Subcutaneous preadipocyte (primary cell): ENCODE measurements around the gene TNF. TPM values are rescaled to one million over a fixed set of nuclear protein-coding genes. Genes with fewer than 3 reads are reported as not detected.

Experiments
- small RNA-seq: library from RNA; depleted of rRNA; stranded (forward); fragments of <200 nt; gene quantifications from one replicate; pipeline ENCODE3, GENCODE V24; 2012
- total RNA-seq: library from RNA; depleted of rRNA; stranded (reverse); fragments of >200 nt; gene quantifications from 2 replicates; pipeline ENCODE4 v1.2.3, GENCODE V29; 2012

Gene TNF
- not detected in 2 replicates for total RNA-seq

DNA sequence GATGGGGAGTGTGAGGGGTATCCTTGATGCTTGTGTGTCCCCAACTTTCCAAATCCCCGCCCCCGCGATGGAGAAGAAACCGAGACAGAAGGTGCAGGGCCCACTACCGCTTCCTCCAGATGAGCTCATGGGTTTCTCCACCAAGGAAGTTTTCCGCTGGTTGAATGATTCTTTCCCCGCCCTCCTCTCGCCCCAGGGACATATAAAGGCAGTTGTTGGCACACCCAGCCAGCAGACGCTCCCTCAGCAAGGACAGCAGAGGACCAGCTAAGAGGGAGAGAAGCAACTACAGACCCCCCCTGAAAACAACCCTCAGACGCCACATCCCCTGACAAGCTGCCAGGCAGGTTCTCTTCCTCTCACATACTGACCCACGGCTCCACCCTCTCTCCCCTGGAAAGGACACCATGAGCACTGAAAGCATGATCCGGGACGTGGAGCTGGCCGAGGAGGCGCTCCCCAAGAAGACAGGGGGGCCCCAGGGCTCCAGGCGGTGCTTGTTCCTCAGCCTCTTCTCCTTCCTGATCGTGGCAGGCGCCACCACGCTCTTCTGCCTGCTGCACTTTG lies at the start of gene TNF:
TSS of gene TNF (plus strand) at position 231 of the 567 bp plus-strand sequence. CDS start at position 408, 177 bp downstream.

DNA sequence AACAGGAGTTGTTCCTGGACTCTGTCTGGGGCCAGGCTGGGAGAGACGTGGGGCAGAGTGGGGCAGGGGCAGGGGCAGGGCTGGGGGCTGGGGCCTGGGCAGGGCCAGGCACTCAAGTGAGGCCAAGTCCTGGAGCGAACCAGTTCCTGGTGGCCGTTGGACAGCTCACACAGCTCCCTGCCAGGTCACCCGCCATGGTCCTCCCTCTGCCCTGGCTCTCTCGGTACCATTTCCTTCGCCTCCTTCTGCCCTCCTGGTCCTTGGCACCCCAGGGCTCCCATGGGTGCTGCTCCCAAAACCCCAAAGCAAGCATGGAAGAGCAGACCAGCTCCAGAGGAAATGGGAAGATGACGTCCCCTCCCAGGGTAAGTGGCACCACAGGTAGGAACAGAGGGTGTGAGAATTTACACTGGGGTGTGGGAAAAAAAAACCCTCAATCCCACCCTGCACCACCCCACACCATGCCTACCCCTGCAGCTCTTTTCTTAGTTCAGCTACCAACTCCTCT lies 46.5 kb upstream of the TNF start, which contains the start of gene MCCD1:
TSS of gene MCCD1 (plus strand) at position 142 of the 508 bp plus-strand sequence. CDS start at position 195, 53 bp downstream.

GRCh38 chr6:31541658-31542521 lies 33.5 kb upstream of the TNF start, which contains the start of gene DDX39B:
DDX39B (minus strand) TSS chr6:31542003; CDS start chr6:31540532, 1,471 bp downstream.

GRCh38 chr6:31546339-31546957 lies 28.9 kb upstream of the TNF start, which contains the start of gene ATP6V1G2:
ATP6V1G2 (minus strand) TSS chr6:31546608; CDS start chr6:31546559, 49 bp downstream.

GRCh38 chr6:31546958-31547726 lies 28.2 kb upstream of the TNF start, which contains the start of gene NFKBIL1:
NFKBIL1 (plus strand) TSS chr6:31547608; CDS start chr6:31547695, 87 bp downstream.

DNA sequence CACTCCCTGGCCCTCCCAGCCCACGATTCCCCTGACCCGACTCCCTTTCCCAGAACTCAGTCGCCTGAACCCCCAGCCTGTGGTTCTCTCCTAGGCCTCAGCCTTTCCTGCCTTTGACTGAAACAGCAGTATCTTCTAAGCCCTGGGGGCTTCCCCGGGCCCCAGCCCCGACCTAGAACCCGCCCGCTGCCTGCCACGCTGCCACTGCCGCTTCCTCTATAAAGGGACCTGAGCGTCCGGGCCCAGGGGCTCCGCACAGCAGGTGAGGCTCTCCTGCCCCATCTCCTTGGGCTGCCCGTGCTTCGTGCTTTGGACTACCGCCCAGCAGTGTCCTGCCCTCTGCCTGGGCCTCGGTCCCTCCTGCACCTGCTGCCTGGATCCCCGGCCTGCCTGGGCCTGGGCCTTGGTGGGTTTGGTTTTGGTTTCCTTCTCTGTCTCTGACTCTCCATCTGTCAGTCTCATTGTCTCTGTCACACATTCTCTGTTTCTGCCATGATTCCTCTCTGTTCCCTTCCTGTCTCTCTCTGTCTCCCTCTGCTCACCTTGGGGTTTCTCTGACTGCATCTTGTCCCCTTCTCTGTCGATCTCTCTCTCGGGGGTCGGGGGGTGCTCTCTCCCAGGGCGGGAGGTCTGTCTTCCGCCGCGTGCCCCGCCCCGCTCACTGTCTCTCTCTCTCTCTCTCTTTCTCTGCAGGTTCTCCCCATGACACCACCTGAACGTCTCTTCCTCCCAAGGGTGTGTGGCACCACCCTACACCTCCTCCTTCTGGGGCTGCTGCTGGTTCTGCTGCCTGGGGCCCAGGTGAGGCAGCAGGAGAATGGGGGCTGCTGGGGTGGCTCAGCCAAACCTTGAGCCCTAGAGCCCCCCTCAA lies 3.1 kb upstream of the TNF start, which contains the start of gene LTA:
TSS of gene LTA (plus strand) at position 249 of the 871 bp plus-strand sequence. CDS start at position 703, 454 bp downstream.

GRCh38 chr6:31582230-31582643 lies 6.9 kb downstream of the TNF start, which contains the start of gene LTB:
LTB (minus strand) TSS chr6:31582424; CDS start chr6:31582417, 7 bp downstream.

DNA sequence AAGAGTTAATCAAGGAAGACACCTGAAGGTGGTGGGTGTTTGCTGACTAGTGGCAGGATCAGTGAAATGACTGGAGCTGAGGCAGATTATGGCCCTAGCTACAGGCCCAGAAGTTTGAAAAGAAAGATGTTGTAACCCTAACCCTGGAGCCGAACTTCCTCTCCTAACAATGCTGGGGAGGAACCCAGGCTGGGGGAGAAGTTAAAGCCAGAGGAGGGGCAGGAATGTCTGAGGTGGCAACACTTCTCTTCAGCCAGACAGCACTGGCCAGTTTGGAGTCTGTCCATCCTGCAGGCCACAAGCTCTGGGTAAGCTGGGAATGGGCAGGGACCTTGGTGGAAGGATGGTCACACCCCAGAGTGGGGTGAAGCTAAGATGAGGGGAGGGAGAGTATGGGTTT lies 10.6 kb downstream of the TNF start, which contains the start of gene LST1:
TSS of gene LST1 (plus strand) at position 270 of the 400 bp plus-strand sequence. CDS start 1,023 bp downstream, outside the sequence.

DNA sequence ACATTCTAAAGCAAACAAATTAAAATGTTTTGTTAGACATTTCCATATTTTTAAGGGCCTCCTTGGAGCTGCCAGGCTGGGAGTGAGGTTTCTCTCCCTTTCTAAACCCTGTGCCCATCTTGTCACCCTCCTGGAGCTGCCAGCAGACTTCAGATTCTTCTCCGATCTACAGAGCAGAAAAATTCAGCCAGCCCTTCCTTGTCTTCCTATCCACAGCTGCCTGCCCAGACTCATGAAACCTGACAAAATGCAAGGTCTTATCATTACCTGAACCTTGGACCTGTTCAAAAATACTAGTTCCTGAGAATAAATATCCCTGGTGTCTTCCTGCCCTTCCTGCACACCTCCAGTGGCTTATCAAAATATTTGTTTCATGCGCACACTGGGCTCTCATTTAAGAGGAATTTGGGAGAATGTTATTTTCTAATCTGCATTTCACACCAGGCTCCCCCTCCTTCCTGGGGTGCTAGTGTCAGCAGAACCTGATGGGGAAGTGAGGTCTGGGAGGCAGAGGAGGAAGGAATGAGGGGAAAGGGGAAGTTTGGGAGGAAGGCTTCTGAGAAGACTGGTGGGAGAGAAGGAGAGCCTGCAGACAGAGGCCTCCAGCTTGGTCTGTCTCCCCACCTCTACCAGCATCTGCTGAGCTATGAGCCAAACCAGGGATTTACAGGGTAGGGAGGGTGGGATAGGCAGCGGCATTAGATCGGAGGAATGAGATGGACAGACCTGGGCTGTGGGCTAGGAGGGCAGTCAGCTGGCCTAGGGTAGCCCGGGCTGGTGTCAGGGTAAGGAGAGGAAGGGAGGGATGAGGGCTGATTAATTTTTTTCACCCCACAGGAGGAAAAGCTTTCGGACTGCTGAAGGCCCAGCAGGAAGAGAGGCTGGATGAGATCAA lies 39.6 kb downstream of the TNF start, which contains the start of gene AIF1:
TSS of gene AIF1 (plus strand) at position 551 of the 895 bp plus-strand sequence. CDS start at position 647, 96 bp downstream.

DNA sequence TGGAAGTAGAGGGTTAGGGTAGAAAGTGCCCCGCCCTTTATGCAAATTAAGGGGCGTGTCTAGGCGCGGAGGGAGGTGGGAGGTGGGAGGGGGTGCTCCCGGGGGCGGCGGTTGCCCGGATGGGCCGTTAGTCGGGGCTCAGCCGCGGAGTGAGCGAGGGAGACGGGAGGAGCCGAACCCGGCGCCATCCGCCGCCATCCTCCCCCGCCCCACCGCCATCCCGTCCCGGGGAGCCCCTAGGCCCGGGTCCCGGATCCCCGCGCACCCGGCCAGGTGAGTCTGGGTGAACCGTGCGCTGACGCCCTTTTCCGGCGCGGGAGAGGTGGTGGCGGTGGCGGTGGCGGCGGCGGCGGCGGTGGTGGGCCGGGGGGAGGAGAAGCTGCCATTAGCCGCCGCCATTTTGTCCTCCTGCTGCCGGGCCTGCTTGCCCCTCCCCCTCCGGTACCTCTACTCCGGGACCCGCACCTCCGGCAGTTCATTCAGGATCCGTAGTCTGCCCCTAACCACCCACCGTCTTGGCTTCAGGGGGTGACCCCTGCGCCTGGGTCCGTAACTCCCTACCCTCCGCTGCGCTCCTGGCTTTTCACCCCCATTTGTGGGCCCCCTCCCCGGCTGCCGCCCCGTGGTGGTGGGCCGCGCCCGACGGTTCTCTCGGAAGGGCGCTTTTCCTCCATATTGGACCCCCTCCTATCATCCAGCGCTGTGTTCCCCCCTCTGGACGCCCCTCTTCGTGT lies 45.4 kb downstream of the TNF start, which contains the start of gene PRRC2A:
TSS of gene PRRC2A (plus strand) at position 130 of the 734 bp plus-strand sequence. CDS start 2,075 bp downstream, outside the sequence.

Small RNA genes lying within 50 kb of the gene (small RNA-seq; reads per million reads assigned to genes)
- gene SNORA38 (122 reads per million, percentile 99 among the genes with 10 or more reads in this experiment), gene SNORD117 (719 reads per million, percentile 99 among the genes with 10 or more reads in this experiment), gene SNORD84 (not detected), gene UQCRHP1 (not detected)

Other genes with a start within 250 kb of the TNF start
- gene HLA-B, start 218.4 kb upstream of the TNF start, total RNA-seq = 103 and 228 TPM in 2 replicates
- gene MICA, start 172.0 kb upstream of the TNF start, total RNA-seq = 27.6 and 37.5 TPM in 2 replicates
- gene MICB, start 77.4 kb upstream of the TNF start, total RNA-seq = 10.7 and 11.1 TPM in 2 replicates
- gene MCCD1, start 46.6 kb upstream of the TNF start, total RNA-seq = not detected in 2 replicates
- gene DDX39B, start 33.6 kb upstream of the TNF start, total RNA-seq = 448 and 514 TPM in 2 replicates
- gene ATP6V1G2, start 29.0 kb upstream of the TNF start, total RNA-seq = 1.8 TPM in 2 replicates
- 22.3 and 29.0 TPM in 2 replicates for gene NFKBIL1, start 28.0 kb upstream of the TNF start, total RNA-seq
- not detected in 2 replicates for gene LTA, start 3.3 kb upstream of the TNF start, total RNA-seq
- gene LTB, start 6.9 kb downstream of the TNF start, total RNA-seq = not detected in 2 replicates
- not detected in 2 replicates for gene LST1, start 10.7 kb downstream of the TNF start, total RNA-seq
- not detected in 2 replicates for gene NCR3, start 17.4 kb downstream of the TNF start, total RNA-seq
- not detected in 2 replicates for gene AIF1, start 39.7 kb downstream of the TNF start, total RNA-seq
- 54.7 and 90.9 TPM in 2 replicates for gene PRRC2A, start 45.1 kb downstream of the TNF start, total RNA-seq
- gene BAG6, start 77.1 kb downstream of the TNF start, total RNA-seq = 145 and 182 TPM in 2 replicates
- gene APOM, start 80.3 kb downstream of the TNF start, total RNA-seq = 0.59 and 1.1 TPM in 2 replicates
- 12.5 and 15.8 TPM in 2 replicates for gene C6orf47, start 85.2 kb downstream of the TNF start, total RNA-seq
- 24.3 and 26.4 TPM in 2 replicates for gene GPANK1, start 89.4 kb downstream of the TNF start, total RNA-seq
- gene CSNK2B, start 90.5 kb downstream of the TNF start, total RNA-seq = 130 and 189 TPM in 2 replicates
- 3.3 and 4.3 TPM in 2 replicates for gene LY6G5B, start 94.4 kb downstream of the TNF start, total RNA-seq
- gene LY6G5C, start 105.5 kb downstream of the TNF start, total RNA-seq = 0.37 and 0.39 TPM in 2 replicates
- gene ABHD16A, start 127.8 kb downstream of the TNF start, total RNA-seq = 29.4 and 34.0 TPM in 2 replicates
- gene LY6G6F, start 131.3 kb downstream of the TNF start, total RNA-seq = not detected in 2 replicates
- gene LY6G6D, start 139.8 kb downstream of the TNF start, total RNA-seq = not detected in 2 replicates
- not detected in 2 replicates for gene LY6G6C, start 146.2 kb downstream of the TNF start, total RNA-seq
- gene MPIG6B, start 147.8 kb downstream of the TNF start, total RNA-seq = not detected in 2 replicates
- gene DDAH2, start 153.7 kb downstream of the TNF start, total RNA-seq = 22.7 and 32.0 TPM in 2 replicates
- 927 and 1,210 TPM in 2 replicates for gene CLIC1, start 161.0 kb downstream of the TNF start, total RNA-seq
- gene MSH5, start 164.4 kb downstream of the TNF start, total RNA-seq = 16.9 and 29.1 TPM in 2 replicates
- gene SAPCD1, start 187.1 kb downstream of the TNF start, total RNA-seq = 0.59 and 1.1 TPM in 2 replicates
- under 0.01 and 0.98 TPM in 2 replicates for gene VWA7, start 201.8 kb downstream of the TNF start, total RNA-seq
- gene VARS1, start 220.2 kb downstream of the TNF start, total RNA-seq = 88.6 and 117 TPM in 2 replicates
- gene LSM2, start 231.4 kb downstream of the TNF start, total RNA-seq = 37.1 and 48.9 TPM in 2 replicates
- 0.37 and 0.39 TPM in 2 replicates for gene HSPA1L, start 239.7 kb downstream of the TNF start, total RNA-seq
- 35.6 and 53.8 TPM in 2 replicates for gene HSPA1A, start 240.0 kb downstream of the TNF start, total RNA-seq